HEK293 (cell line): ENCODE measurements around the gene SECTM1.
A peak's percentile ranks its signal among the peaks of the same experiment; 100 is the strongest.

Experiments
- BCL6B ChIP-seq: fragments of 450-650 bp; formaldehyde crosslinking; IDR thresholded peaks from 2 replicates; pipeline ENCODE4 v1.5.1; 2017; ENCODE audit warnings: missing biosample characterization, missing genetic modification characterization
- GLIS2 ChIP-seq: fragments of 450-650 bp; formaldehyde crosslinking; IDR thresholded peaks from 2 replicates; pipeline ENCODE4 v1.5.1; 2016; ENCODE audit warnings: missing biosample characterization, missing genetic modification characterization
- IKZF3 ChIP-seq: fragments of 450-650 bp; IDR thresholded peaks from 2 replicates; pipeline ENCODE4 v1.5.0; 2018; ENCODE audit warnings: missing biosample characterization, mild to moderate bottlenecking, missing genetic modification characterization, moderate library complexity
- INSM2 ChIP-seq: fragments of 450-650 bp; formaldehyde crosslinking; IDR thresholded peaks from 2 replicates; pipeline ENCODE4 v1.5.1; 2016; ENCODE audit warnings: missing biosample characterization, missing genetic modification characterization
- KLF10 ChIP-seq: fragments of 450-650 bp; IDR thresholded peaks from 2 replicates; pipeline ENCODE4 v1.5.1; 2018; ENCODE audit warnings: missing biosample characterization, mild to moderate bottlenecking, missing genetic modification characterization
- KLF17 ChIP-seq: fragments of 450-650 bp; formaldehyde crosslinking; IDR thresholded peaks from 2 replicates; pipeline ENCODE4 v1.5.1; 2016; ENCODE audit warnings: missing biosample characterization, missing genetic modification characterization
- KLF8 ChIP-seq: fragments of 450-650 bp; formaldehyde crosslinking; IDR thresholded peaks from 2 replicates; pipeline ENCODE4 v1.5.1; 2016; ENCODE audit warnings: missing biosample characterization, missing genetic modification characterization
- KLF9 ChIP-seq: fragments of 450-650 bp; formaldehyde crosslinking; IDR thresholded peaks from 2 replicates; pipeline ENCODE4 v1.5.1; 2016; ENCODE audit warnings: missing biosample characterization, missing genetic modification characterization, low read depth
- MYNN ChIP-seq: fragments of 450-650 bp; formaldehyde crosslinking; IDR thresholded peaks from 2 replicates; pipeline ENCODE4 v1.5.1; 2016; ENCODE audit warnings: missing biosample characterization, missing genetic modification characterization, borderline replicate concordance
- PRDM6 ChIP-seq: fragments of 450-650 bp; formaldehyde crosslinking; IDR thresholded peaks from 2 replicates; pipeline ENCODE4 v1.5.1; 2017; ENCODE audit warnings: missing biosample characterization, missing genetic modification characterization
- SCRT1 ChIP-seq: fragments of 450-650 bp; formaldehyde crosslinking; IDR thresholded peaks from 2 replicates; pipeline ENCODE4 v1.5.1; 2016; ENCODE audit warnings: missing biosample characterization, missing genetic modification characterization, borderline replicate concordance
- SCRT2 ChIP-seq: fragments of 450-650 bp; formaldehyde crosslinking; IDR thresholded peaks from 2 replicates; pipeline ENCODE4 v1.5.1; 2016; ENCODE audit warnings: missing biosample characterization, missing genetic modification characterization
- SP7 ChIP-seq: fragments of 450-650 bp; formaldehyde crosslinking; IDR thresholded peaks from 2 replicates; pipeline ENCODE4 v1.5.1; 2016; ENCODE audit warnings: missing biosample characterization, missing genetic modification characterization
- TSHZ1 ChIP-seq: fragments of 450-650 bp; formaldehyde crosslinking; IDR thresholded peaks from 2 replicates; pipeline ENCODE4 v1.5.1; 2016; ENCODE audit warnings: missing biosample characterization, missing genetic modification characterization, borderline replicate concordance
- ZBTB1 ChIP-seq: fragments of 450-650 bp; formaldehyde crosslinking; IDR thresholded peaks from 2 replicates; pipeline ENCODE4 v1.5.1; 2016; ENCODE audit warnings: missing biosample characterization, missing genetic modification characterization
- ZBTB7A ChIP-seq: fragments of 450-650 bp; formaldehyde crosslinking; IDR thresholded peaks from 2 replicates; pipeline ENCODE4 v1.5.1; 2016; ENCODE audit warnings: low read depth, missing biosample characterization, missing genetic modification characterization
- ZBTB8A ChIP-seq: fragments of 450-650 bp; formaldehyde crosslinking; IDR thresholded peaks from 2 replicates; pipeline ENCODE4 v1.5.1; 2016; ENCODE audit warnings: missing biosample characterization, missing genetic modification characterization
- ZFP37 ChIP-seq: fragments of 450-650 bp; formaldehyde crosslinking; IDR thresholded peaks from 2 replicates; pipeline ENCODE4 v1.5.1; 2016; ENCODE audit warnings: missing biosample characterization, missing genetic modification characterization
- ZNF324 ChIP-seq: fragments of 450-650 bp; formaldehyde crosslinking; IDR thresholded peaks from 2 replicates; pipeline ENCODE4 v1.5.1; 2016; ENCODE audit warnings: missing biosample characterization, missing genetic modification characterization
- ZNF335 ChIP-seq: fragments of 450-650 bp; formaldehyde crosslinking; conservative IDR thresholded peaks from 2 replicates; pipeline ENCODE4 v1.5.1; 2016; ENCODE audit warnings: missing biosample characterization, missing genetic modification characterization
- ZNF366 ChIP-seq: fragments of 450-650 bp; formaldehyde crosslinking; conservative IDR thresholded peaks from 2 replicates; pipeline ENCODE4 v1.5.1; 2016; ENCODE audit warnings: missing biosample characterization, missing genetic modification characterization
- ZNF391 ChIP-seq: fragments of 450-650 bp; formaldehyde crosslinking; IDR thresholded peaks from 2 replicates; pipeline ENCODE4 v1.5.1; 2016; ENCODE audit warnings: low read depth, missing biosample characterization, missing genetic modification characterization, borderline replicate concordance
- ZNF560 ChIP-seq: fragments of 450-650 bp; formaldehyde crosslinking; IDR thresholded peaks from 2 replicates; pipeline ENCODE4 v1.5.1; 2017; ENCODE audit warnings: missing biosample characterization, missing genetic modification characterization, borderline replicate concordance
- ZNF561 ChIP-seq: fragments of 450-650 bp; IDR thresholded peaks from 2 replicates; pipeline ENCODE4 v1.5.1; 2018; ENCODE audit warnings: missing biosample characterization, missing genetic modification characterization, borderline replicate concordance
- ZNF629 ChIP-seq: fragments of 450-650 bp; formaldehyde crosslinking; IDR thresholded peaks from 2 replicates; pipeline ENCODE4 v1.5.1; 2017; ENCODE audit warnings: missing biosample characterization, missing genetic modification characterization
- ZNF664 ChIP-seq: fragments of 450-650 bp; formaldehyde crosslinking; IDR thresholded peaks from 2 replicates; pipeline ENCODE4 v1.5.1; 2016; ENCODE audit warnings: missing biosample characterization, missing genetic modification characterization
- ZNF837 ChIP-seq: fragments of 450-650 bp; formaldehyde crosslinking; IDR thresholded peaks from 2 replicates; pipeline ENCODE4 v1.5.1; 2016; ENCODE audit warnings: missing biosample characterization, missing genetic modification characterization

SECTM1 gene

GRCh38 chr17:82338858-82339633 lies 5.5 kb upstream of the SECTM1 start (continued):
- TF ChIP-seq INSM2 (tag by site-specific recombination), result no peak
- peak; percentile 100 for TF ChIP-seq MYNN
- TF ChIP-seq ZBTB7A (tag by site-specific recombination), result 0 out of 2 replicates have a peak, but pooled peaks have one; percentile 10
- TF ChIP-seq KLF8 (tag by site-specific recombination), result 0 out of 2 replicates have a peak, but pooled peaks have one; percentile 54
- no peak for TF ChIP-seq ZBTB1 (tag by site-specific recombination)
- no peak for TF ChIP-seq KLF9 (tag by site-specific recombination)
- 0 out of 2 replicates have a peak, but pooled peaks have one; percentile 29 for TF ChIP-seq SCRT1
- TF ChIP-seq KLF10 (tag by site-specific recombination), result 0 out of 2 replicates have a peak, but pooled peaks have one; percentile 29
- TF ChIP-seq ZNF837 (tag by site-specific recombination), result no peak
- TF ChIP-seq ZFP37, result no peak
- TF ChIP-seq PRDM6 (tag by site-specific recombination), result 0 out of 2 replicates have a peak, but pooled peaks have one; percentile 36
- TF ChIP-seq KLF17 (tag by site-specific recombination), result peak; percentile 56; the same call in 1 of the 2 replicates
- peak; percentile 71 for TF ChIP-seq IKZF3 (tag by site-specific recombination)
- peak; percentile 19; the same call in 1 of the 2 replicates for TF ChIP-seq ZNF324 (tag by site-specific recombination)
- TF ChIP-seq ZNF561 (tag by site-specific recombination), result peak; percentile 21; the same call in 1 of the 2 replicates
- peak; percentile 61 for TF ChIP-seq ZNF335 (tag by site-specific recombination)
- TF ChIP-seq GLIS2 (tag by site-specific recombination), result peak; percentile 76
- peak; percentile 3; the same call in 1 of the 2 replicates for TF ChIP-seq ZNF391 (tag by site-specific recombination)
- TF ChIP-seq BCL6B (tag by site-specific recombination), result peak; percentile 94
- TF ChIP-seq TSHZ1 (tag by site-specific recombination), result no peak
- TF ChIP-seq ZNF366 (tag by site-specific recombination), result 0 out of 2 replicates have a peak, but pooled peaks have one; percentile 57
- TF ChIP-seq SCRT2 (tag by site-specific recombination), result peak; percentile 58; the same call in 1 of the 2 replicates
- peak; percentile 70 for TF ChIP-seq SP7 (tag by site-specific recombination)
- peak; percentile 62 for TF ChIP-seq ZNF629 (tag by site-specific recombination)
- no peak for TF ChIP-seq ZNF664 (tag by site-specific recombination)
- no peak for TF ChIP-seq ZNF560 (tag by site-specific recombination)
- TF ChIP-seq ZBTB8A (tag by site-specific recombination), result 0 out of 2 replicates have a peak, but pooled peaks have one; percentile 44
